ENCODE measurements around the gene SDK1.

DNA sequence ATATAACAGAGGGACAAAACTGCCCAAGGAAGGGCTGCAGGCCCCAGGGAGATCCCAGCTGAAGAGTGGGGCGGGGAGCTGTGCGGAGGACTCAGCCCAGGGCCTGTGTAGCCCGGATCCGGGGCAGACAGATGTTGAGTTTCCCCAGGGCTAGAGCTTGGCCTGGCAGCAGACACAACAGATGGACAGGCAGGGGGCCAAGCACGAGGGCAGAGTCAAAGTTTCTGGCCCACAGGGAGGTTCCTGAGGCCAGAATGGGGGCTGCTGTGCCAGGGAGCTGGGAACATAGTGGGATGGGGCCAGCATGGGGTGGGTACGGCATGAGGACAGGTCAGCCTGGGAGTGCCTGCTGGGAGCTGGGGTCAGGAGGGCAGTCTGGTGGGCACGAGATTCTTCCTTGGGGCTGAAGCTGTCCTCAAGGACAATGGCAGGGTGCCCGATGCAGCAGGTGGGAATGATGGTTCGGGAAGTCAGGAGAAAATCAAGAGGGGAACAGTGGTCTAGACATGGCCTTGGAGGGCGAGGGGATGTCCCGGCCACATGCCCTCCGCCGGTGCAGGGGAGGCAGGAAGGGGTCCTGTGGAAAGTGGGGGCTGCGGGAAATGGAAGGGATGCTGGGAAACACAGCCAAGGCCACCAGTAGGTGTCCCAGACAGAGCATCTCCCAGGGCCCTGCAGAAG, 862.0 kb downstream of the SDK1 start:
- TF ChIP-seq, protein P1, sequence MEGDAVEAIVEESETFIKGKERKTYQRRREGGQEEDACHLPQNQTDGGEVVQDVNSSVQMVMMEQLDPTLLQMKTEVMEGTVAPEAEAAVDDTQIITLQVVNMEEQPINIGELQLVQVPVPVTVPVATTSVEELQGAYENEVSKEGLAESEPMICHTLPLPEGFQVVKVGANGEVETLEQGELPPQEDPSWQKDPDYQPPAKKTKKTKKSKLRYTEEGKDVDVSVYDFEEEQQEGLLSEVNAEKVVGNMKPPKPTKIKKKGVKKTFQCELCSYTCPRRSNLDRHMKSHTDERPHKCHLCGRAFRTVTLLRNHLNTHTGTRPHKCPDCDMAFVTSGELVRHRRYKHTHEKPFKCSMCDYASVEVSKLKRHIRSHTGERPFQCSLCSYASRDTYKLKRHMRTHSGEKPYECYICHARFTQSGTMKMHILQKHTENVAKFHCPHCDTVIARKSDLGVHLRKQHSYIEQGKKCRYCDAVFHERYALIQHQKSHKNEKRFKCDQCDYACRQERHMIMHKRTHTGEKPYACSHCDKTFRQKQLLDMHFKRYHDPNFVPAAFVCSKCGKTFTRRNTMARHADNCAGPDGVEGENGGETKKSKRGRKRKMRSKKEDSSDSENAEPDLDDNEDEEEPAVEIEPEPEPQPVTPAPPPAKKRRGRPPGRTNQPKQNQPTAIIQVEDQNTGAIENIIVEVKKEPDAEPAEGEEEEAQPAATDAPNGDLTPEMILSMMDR (IDR thresholded peaks at IDR 0.05), result no peak
- TF ChIP-seq POLR2AphosphoS5 (IDR thresholded peaks at IDR 0.05; ENCODE audit: insufficient read depth in 1 of 2, low read depth in 1 of 2) (no peak), POLR2A (IDR thresholded peaks at IDR 0.05) (no peak)

Measured in vagina (tissue), 2 donors.